VCaP (cell line): Measurements from ENCODE around the gene SFXN3.

Source experiments
- H3K27ac ChIP-seq: fragments of 450-650 bp; 2 replicates; pipeline ENCODE4 v1.5.1; 2017
- TF ChIP-seq, protein P1 (sequence below): fragments of 450-650 bp; conservative IDR thresholded peaks from 2 replicates; pipeline ENCODE4 v1.5.1; 2017; ENCODE audit warnings: mild to moderate bottlenecking, moderate library complexity

SFXN3 gene

DNA sequence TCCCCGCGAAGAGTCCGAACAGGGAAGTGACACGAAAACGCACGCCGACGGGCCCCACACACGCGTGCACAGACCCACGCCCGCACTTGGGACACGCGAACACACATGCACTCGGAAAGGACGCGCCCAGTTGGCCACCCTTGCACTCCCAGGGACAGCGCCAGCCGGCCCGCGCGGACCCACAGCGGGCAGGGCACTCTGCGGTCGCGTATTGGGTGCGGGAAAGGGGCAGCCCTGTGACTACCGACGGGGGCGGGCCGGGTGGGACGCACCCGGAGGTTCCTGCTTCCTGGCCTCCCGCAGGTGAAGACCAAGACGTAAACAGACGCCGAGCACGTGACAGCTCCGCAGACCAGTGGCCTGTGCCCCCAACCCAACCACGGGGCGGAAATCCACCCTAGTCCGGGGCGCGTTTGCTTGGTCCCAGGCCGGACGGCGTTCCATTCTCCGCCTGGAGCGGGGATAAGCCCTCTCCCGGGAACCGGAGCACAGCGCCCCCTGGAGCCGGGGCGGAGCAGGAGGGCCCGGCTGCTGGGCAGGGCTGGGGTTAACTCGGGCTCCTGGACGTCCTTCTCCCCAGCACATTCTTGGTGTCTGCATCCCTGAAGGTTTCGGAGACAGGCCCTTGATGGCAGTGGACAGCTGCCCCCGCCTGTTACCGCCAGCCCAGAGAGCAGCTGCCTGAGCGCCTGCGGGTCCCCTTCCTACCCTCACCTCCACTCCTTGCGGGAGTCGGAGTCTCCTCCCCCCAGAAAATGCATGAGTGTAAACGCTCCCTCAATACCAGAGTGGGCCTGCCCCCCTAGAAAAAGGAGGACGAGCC is 33.5 kb upstream of the SFXN3 start:
- H3K27ac ChIP-seq = peak overlapping the region; percentile 94
- TF ChIP-seq, protein P1, sequence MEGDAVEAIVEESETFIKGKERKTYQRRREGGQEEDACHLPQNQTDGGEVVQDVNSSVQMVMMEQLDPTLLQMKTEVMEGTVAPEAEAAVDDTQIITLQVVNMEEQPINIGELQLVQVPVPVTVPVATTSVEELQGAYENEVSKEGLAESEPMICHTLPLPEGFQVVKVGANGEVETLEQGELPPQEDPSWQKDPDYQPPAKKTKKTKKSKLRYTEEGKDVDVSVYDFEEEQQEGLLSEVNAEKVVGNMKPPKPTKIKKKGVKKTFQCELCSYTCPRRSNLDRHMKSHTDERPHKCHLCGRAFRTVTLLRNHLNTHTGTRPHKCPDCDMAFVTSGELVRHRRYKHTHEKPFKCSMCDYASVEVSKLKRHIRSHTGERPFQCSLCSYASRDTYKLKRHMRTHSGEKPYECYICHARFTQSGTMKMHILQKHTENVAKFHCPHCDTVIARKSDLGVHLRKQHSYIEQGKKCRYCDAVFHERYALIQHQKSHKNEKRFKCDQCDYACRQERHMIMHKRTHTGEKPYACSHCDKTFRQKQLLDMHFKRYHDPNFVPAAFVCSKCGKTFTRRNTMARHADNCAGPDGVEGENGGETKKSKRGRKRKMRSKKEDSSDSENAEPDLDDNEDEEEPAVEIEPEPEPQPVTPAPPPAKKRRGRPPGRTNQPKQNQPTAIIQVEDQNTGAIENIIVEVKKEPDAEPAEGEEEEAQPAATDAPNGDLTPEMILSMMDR = peak; percentile 91

DNA sequence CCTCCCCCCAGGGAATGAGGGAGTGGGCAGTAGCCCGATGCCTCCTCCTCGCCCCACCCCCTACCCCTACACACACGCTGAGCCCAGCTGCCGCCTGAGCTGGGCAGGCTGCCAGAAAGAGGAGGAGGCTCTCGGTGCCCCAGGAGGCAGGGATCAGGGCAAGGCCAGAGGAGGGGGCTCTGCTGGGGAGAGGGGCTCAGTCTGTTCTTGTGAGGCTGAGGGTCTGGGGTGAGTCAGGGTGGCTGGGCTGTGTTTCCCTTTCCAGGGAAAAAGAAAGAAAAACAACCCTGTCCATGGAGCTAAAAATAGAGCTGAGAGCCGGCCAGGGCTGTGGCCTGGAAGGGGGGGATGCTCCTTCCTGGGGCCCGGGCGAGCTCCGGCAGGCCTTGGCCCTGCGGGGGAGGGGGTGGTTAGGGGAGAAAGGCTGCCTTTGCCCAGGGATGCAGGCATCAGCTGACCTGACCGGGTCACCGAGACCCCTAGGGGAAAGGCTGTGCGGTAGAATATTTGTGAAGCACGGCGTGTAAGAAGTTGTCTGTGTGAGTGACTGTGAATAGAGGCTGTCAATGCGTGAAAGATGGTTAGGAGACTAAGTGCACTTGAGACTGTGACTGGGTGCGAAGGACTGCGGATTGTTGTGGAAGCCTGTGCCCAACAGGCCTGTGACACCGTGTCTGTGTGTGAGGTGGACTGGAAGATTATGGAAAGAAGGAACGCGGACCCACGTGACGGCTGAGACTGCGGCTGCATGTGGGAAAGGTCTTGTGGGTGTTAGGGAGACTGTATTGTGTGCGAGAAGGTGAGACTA is 32.6 kb upstream of the SFXN3 start:
- TF ChIP-seq, protein P1 = no peak
- peak overlapping the region; percentile 94 for H3K27ac ChIP-seq

DNA sequence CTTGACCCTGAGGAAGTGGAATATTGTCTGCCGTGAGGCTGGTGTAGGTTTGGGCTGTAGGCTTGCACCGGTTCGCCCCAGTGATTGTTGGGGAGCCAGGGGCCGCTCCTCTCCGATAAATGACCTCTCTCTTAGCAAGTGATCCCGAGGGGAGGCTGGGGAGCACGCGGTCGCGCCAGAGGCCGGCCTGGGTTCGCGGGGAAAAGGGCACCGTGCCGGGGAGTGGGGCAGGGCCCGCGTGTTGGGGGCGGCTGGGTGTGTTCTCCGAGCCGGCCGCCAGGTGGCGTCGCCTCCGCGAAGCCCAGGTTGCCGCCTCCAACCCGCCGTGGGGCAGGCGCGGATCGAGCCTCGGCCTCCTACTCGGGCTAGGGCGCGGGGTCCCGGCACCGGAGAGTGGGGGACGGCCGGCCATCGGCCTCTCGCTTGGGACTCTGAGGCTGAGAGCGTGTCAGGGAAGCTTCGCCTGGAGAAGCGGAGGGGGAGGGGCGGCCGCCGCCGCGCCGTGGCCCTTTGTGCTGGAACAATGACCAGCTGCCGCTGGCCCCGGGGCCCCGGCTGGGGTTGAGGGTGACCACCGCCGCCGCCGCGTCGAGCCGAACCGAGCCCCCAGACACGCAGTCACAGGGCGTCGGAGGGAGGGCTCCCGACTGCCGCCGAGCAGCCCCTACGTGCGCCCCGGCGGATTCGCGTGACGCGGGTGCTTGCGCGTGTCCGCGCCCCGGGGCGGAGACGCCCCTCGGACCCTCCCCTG is 31.9 kb upstream of the SFXN3 start:
- TF ChIP-seq, protein P1 = peak; percentile 94
- peak overlapping the region; percentile 94 for H3K27ac ChIP-seq

DNA sequence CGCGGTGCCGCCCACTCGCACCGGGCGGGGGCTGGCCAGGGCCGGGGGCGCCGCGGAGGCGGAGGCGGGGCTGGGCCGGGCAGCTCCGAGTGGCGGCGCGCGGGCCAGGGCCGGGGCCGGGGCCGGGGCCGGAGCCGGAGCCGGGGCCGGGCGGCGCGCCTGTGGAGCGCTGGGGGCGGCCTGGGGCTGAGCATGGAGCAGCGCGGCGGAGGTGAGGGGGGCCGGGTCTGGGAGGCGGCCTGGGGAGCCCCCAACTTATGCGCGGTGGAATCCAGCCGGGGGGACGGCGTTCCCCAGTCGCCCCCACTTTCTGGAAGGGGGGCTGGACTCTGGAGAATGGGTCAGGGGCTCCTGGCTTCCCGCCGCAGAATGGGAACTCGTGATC is 31.3 kb upstream of the SFXN3 start, which contains the start of gene LZTS2:
LZTS2 (plus strand) TSS at position 67 of the 385 bp plus-strand sequence. CDS start 2,731 bp downstream, outside the sequence.
- peak within 1 kb of the TSS; percentile 94 for H3K27ac ChIP-seq
- TF ChIP-seq, protein P1 = no peak

DNA sequence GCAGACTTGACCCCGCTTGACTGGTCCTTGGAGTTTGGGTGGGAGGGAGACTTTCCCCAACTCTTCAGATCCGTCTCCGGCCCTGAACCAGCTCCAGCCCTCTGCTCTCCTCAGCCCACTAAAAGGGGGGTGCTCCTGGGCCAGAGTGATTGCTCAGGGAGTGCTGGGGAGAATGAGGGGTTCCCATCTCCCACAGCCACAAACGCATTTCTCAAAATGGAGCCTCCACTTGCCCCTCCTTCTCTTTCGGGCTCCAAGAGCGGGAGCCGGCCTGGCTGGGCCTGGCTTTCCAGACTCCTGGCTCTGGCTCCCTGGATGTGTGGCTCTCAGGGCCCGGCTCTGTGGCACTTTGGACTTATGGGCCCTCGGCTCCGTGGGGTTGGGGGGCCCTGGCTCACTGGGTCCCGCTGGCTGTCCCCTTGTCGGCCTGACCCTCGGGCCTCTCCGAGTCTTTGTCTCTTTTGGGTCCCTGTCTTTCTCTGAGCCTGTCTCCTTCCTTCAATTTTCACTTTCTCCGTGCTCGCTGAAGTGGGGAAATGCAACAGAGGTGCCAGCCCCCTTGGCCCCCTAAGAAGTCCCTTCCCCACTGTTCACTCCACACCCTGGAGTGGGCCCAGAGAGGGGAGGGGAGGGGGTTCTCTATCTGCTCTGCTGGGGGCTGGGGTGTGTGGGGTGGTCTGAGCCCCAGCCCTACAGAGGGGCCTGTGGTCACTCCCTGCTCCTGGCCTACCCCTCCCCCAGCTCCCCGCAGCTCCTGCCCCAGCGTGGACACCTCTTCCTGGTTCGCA is 30.7 kb upstream of the SFXN3 start:
- H3K27ac ChIP-seq = peak overlapping the region; percentile 94
- TF ChIP-seq, protein P1 = no peak

DNA sequence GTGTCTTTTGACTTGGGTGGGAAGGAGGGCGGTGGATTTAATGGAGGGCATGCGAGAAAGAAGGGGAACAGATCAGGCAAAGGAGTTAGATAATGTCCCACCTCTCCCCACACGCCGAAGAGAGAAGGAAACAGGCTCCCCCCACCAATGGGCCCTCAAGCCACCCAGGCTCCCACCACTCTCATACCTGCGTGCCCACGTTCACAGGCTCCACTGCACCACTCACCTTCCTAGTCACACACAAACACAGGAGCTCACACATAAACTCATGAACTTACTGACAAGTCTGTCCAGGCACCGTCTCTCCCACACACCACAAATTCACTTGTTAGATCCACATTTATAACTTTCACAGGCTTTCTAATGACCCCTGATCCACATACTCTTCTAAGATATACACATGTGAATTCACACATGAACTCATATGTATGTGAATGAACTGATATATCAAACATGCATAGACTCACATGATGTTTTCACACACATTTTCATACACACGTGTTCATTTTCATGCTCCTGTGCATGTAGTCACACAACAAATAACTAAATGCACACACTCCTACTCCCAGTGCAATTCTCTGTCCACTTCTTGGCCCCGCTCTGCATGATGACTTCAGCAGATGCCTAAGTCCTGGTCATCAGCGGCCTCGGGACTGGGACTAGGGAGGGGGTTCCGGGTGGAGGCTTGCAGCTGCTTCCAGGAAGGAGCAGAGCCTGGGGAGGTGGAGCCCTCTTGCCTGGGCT is 29.9 kb upstream of the SFXN3 start:
- H3K27ac ChIP-seq = peak overlapping the region; percentile 94
- TF ChIP-seq, protein P1 = no peak
